RWPE1 (cell line): ENCODE data around the gene NPW.

Experiments
- CTCF ChIA-PET: fragments of 350-600 bp; sonication (Branson Sonifier 250); formaldehyde crosslinking; extraction: SDS; loops from one replicate; lab custom pipeline; 2021; lab: Yijun Ruan, JAX
- POLR2A ChIA-PET: fragments of 400-600 bp; formaldehyde crosslinking; extraction: SDS; loops from one replicate; lab custom pipeline; 2020; ENCODE audit warnings: antibody characterized with exemption; ENCODE audit not compliant: low non-redundant PET; lab: Yijun Ruan, JAX
- DNase-seq: peaks from one replicate; pipeline ENCODE4 v3.0.0; 2012; ENCODE audit warnings: low spot score
- H3K27ac ChIP-seq: fragments of 450-650 bp; 2 replicates; pipeline ENCODE4 v1.5.1; 2017
- TF ChIP-seq, protein P1 (sequence below): fragments of 450-650 bp; conservative IDR thresholded peaks from 2 replicates; pipeline ENCODE4 v1.5.1; 2017; ENCODE audit warnings: low read depth, mild to moderate bottlenecking

The NPW gene

DNA sequence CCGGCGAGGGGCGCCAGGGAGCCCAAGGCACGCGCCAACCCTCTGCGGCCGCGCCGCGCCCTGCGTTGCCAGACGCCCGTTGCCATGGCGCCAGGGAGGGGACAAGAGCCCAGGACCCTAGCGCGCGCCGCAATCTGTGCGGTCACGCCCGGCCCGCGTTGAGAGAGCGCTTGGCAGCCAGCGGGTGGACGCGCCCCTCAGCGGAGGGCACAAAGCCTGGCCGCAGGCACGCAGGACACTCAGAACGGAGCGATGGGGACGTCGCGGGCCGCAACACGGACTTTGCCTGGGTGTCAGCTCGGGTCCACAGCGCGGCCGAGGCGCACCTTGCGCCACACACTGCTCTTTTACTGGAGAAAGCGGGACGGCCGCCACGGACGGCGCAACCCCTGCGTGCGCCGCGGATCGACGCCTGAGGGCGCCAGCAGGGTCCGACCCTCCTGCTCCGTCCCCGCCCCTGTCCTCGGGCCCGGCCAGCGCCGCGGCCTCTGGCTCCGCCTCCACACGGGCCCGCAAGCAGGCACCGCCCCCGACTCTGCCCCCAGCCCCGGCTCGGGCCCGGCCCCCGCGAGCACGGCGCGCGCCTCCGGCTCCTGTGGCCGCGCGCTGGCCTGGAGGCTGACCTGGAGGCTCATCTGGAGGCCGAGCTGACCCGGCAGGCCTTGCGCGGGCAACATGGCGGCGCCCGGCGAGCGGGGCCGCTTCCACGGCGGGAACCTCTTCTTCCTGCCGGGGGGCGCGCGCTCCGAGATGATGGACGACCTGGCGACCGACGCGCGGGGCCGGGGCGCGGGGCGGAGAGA lies 35.8 kb upstream of the NPW start, which contains the start of gene GFER:
Gene GFER (plus strand): TSS at position 650 of the 803 bp plus-strand sequence. CDS start 26 bp downstream, at position 676.
- DNase-seq = peak; percentile 93
- ChIA-PET POLR2A (interaction anchor here (0.6 to 0.7 kb wide), 2 partner anchors 18 to 57 kb away, joined by 3 read pairs; no protein-coding TSS in a partner anchor), CTCF (interaction anchor here (0.6 to 1.6 kb wide), 3 partner anchors 39 to 1201 kb away, joined by 3 to 4 read pairs (median 3); no protein-coding TSS in a partner anchor)
- TF ChIP-seq, protein P1, sequence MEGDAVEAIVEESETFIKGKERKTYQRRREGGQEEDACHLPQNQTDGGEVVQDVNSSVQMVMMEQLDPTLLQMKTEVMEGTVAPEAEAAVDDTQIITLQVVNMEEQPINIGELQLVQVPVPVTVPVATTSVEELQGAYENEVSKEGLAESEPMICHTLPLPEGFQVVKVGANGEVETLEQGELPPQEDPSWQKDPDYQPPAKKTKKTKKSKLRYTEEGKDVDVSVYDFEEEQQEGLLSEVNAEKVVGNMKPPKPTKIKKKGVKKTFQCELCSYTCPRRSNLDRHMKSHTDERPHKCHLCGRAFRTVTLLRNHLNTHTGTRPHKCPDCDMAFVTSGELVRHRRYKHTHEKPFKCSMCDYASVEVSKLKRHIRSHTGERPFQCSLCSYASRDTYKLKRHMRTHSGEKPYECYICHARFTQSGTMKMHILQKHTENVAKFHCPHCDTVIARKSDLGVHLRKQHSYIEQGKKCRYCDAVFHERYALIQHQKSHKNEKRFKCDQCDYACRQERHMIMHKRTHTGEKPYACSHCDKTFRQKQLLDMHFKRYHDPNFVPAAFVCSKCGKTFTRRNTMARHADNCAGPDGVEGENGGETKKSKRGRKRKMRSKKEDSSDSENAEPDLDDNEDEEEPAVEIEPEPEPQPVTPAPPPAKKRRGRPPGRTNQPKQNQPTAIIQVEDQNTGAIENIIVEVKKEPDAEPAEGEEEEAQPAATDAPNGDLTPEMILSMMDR = peak; percentile 40
- peak within 1 kb of the TSS; percentile 73 for H3K27ac ChIP-seq

DNA sequence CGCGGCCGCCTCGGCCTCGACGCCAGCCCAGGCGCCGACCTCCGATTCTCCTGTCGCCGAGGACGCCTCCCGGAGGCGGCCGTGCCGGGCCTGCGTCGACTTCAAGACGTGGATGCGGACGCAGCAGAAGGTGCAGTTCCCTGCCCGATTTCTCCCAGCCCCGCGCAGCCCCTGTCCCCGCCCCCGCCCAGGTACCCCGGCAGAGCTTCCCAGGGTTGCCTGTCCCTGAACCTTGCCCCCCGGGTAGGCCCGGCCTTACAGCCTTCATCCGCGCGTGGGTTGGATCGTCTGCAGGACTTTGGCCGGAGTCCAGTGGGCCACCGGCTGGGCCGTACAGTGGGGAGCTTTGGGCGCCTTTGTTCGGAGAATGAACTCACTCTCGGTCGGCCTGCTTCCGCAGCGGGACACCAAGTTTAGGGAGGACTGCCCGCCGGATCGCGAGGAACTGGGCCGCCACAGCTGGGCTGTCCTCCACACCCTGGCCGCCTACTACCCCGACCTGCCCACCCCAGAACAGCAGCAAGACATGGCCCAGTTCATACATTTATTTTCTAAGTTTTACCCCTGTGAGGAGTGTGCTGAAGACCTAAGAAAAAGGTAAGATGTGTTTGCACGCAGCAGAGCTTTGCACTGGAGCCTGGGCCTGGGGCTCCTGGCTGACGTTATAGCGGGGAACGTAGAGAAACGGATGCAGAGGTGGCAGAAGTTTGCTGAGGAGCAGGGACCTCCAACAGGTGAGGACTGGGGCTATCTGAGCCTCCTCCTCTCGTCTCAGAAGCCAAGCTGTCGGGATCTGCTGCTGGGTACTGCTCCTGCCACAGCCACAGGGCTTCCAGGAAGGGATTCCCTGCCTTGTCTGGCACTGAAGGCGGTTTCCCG lies 35.0 kb upstream of the NPW start:
- CTCF ChIA-PET = interaction anchor here (0.6 to 1.6 kb wide), 3 partner anchors 8 to 228 kb away, joined by 3 to 4 read pairs (median 3); no protein-coding TSS in a partner anchor

DNA sequence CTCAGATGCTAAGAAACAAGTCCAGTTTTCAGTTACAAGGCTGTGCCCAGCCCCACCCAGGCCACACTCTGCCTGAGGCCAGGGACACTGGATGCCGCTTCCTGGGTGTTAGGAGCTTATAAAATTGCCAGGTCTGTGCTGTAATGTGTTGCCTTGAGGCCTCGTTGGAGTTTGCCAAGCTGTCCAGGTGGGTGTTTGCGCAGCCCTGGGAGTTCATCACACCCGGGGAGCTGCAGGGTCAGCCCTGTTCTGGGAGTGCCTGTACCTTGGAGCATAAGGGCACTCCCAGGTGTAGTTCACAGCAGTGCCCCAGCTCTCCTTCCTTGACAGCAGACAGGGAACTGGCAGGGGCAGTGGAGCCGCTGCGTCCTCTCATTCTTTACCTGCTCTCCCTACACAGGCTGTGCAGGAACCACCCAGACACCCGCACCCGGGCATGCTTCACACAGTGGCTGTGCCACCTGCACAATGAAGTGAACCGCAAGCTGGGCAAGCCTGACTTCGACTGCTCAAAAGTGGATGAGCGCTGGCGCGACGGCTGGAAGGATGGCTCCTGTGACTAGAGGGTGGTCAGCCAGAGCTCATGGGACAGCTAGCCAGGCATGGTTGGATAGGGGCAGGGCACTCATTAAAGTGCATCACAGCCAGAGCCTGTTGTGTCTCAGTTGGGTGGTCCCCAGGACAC lies 34.0 kb upstream of the NPW start:
- CTCF ChIA-PET = interaction anchor here (0.6 to 1.6 kb wide), 2 partner anchors 37 to 155 kb away, joined by 3 to 4 read pairs; no protein-coding TSS in a partner anchor

More for the DNA sequence above, 35.0 kb upstream of the NPW start:
- TF ChIP-seq, protein P1 = no peak
- peak overlapping the region; percentile 73 for H3K27ac ChIP-seq
- POLR2A ChIA-PET = interaction anchor here (0.6 to 0.7 kb wide), 3 partner anchors 19 to 221 kb away, joined by 3 read pairs; no protein-coding TSS in a partner anchor
- DNase-seq = no peak

DNA sequence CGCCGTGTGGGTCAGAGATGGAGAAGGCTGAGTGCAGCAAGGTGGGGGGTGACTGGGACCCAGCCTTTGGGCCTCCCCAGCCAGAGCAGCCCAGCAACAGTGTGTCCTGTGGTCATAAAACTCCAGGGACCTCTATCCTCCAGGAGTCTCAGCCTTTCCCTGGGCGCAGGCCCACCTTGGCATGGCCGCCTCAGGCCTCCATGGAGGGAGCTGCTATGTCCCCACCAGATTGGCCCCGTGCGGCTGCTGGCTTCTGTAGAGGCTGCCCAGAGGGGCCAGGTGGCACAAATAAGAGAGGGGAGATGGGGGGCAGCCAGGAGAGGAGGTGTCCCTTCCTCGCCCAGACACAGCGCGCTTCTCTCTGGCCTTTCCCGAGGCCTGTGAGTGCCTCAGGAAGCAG lies 32.4 kb upstream of the NPW start:
- no peak for DNase-seq
- CTCF ChIA-PET = no interaction called here
- POLR2A ChIA-PET = no interaction called here
- peak overlapping the region; percentile 15; the same call in 1 of the 2 replicates for H3K27ac ChIP-seq
- TF ChIP-seq, protein P1 = no peak

More for the DNA sequence above, 34.0 kb upstream of the NPW start:
- TF ChIP-seq, protein P1 = no peak
- H3K27ac ChIP-seq = peak overlapping the region; percentile 73
- POLR2A ChIA-PET = interaction anchor here (0.6 to 0.7 kb wide), 2 partner anchors 23 to 220 kb away, joined by 3 read pairs; no protein-coding TSS in a partner anchor
- no peak for DNase-seq

DNA sequence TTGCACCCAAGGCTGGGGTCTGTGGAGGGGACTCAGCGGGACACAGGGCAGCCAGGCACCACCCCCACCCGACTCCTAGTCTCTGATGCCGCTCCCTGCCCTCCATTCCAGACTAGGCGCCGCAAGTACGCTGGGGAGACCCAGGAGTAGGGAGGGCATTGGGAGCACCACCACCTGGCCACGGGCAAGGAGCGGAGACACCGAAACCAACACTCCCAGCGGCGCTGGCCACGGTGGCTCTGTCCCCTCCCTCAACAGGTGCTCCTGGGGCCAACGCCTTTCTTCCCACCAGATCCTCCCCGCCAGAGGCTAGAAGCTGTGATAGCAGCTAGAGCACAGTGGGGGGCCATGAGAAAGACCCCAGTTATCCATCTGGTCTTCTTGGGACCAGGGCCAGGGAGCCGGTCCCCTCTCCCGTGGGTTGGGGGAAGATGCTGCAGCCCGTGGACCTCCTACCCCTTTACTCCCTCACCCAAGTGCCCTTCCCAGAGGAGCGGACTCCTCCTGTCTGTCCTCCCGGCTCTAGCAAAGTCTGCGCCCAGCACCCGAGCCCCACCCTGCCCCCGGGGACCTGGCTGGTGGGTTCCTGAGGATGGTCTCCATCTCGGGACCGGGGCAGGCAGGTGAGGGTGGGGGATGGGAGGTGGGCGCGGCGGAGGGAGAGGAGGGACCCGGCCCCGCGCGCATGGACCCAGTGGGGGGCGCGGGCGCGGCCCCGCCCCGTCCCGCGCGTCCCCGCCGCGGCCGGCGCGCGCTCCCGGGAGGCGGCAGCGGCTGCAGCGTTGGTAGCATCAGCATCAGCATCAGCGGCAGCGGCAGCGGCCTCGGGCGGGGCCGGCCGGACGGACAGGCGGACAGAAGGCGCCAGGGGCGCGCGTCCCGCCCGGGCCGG lies 30.1 kb upstream of the NPW start, which contains the start of gene SYNGR3:
Gene SYNGR3 (plus strand): TSS at position 762 of the 892 bp plus-strand sequence. CDS start 133 bp downstream, outside the sequence.
- H3K27ac ChIP-seq = no peak within 1 kb of the TSS; the same call in 1 of the 2 replicates
- ChIA-PET POLR2A (no interaction called here), CTCF (no interaction called here)
- no peak for DNase-seq
- TF ChIP-seq, protein P1 = no peak
